Measurements from ENCODE around the gene ROMO1. TPM values are rescaled to one million over a fixed set of nuclear protein-coding genes. Genes with fewer than 3 reads are reported as not detected.
A peak's percentile ranks its signal among the peaks of the same experiment; 100 is the strongest.

The ROMO1 gene
- total and polyA plus RNA-seq, 10 of the 15 experiments (the other 5 are each of a cell fraction or from before 2014, with no cell fraction given) = 23.2 to 631 (median 352) TPM

DNA sequence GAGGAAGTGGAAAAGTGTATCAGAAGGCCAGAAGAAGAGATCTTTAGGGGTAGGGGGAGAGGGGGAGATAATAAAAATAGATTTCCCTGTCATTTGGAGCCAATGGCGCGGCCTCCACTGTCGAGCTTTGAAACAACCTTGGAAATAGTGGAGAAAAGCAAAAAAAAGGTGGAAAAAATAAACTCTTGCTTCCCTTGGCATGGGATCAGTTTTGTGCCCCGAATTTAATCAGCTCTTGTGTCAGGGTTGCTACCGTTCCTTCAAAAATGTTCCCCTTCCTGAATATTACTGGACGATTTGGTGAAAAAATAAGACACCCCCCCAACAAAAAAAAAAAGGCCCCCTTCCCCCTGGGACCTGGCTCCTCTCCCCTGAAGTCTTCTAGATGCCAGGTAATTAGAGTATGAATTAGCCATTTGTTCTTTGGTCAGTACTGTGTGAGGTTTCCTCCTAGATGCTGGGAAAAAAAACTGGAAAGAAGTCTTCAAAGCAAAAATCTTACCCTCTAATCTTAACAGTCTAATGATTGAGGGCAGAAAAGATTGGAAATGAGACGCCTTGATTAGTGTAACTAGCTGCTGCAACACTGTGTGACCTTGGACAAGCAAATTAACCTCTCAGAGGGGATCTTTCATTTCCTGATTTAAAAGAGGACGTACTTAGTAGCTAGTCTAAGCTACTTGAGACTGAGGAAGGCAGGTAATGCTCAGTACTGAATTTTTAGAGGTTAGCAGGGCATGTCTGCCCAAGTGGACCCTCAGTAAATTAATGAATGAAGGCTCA, 43.7 kb downstream of the ROMO1 start (continued):
- TF ChIP-seq, protein P1, sequence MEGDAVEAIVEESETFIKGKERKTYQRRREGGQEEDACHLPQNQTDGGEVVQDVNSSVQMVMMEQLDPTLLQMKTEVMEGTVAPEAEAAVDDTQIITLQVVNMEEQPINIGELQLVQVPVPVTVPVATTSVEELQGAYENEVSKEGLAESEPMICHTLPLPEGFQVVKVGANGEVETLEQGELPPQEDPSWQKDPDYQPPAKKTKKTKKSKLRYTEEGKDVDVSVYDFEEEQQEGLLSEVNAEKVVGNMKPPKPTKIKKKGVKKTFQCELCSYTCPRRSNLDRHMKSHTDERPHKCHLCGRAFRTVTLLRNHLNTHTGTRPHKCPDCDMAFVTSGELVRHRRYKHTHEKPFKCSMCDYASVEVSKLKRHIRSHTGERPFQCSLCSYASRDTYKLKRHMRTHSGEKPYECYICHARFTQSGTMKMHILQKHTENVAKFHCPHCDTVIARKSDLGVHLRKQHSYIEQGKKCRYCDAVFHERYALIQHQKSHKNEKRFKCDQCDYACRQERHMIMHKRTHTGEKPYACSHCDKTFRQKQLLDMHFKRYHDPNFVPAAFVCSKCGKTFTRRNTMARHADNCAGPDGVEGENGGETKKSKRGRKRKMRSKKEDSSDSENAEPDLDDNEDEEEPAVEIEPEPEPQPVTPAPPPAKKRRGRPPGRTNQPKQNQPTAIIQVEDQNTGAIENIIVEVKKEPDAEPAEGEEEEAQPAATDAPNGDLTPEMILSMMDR (IDR thresholded peaks at IDR 0.05 in 2 of 3, conservative IDR thresholded peaks at IDR 0.05 in 1 of 3; ENCODE audit: control insufficient read depth in 2 of 3, extremely low read depth in 1 of 3, insufficient read depth in 1 of 3, low read depth in 3 of 3, low read length in 3 of 3) = no peak
- TF ChIP-seq NRF1 (conservative IDR thresholded peaks at IDR 0.05; ENCODE audit: low read depth, low read length) (no peak), PAX8 (IDR thresholded peaks at IDR 0.05) (peak; percentile 95), RFX5 (IDR thresholded peaks at IDR 0.05; ENCODE audit: low read depth, low read length) (peak; percentile 52; the same call in 1 of the 2 replicates), YY1 (IDR thresholded peaks at IDR 0.05; ENCODE audit: low read depth, low read length) (no peak), ZBED1 (IDR thresholded peaks at IDR 0.05; ENCODE audit: borderline replicate concordance) (no peak; the same call in 1 of the 2 replicates), EED (IDR thresholded peaks at IDR 0.05; ENCODE audit: low read depth) (no peak), SREBF1 (IDR thresholded peaks at IDR 0.05; ENCODE audit: low read length) (no peak), TCF3 (IDR thresholded peaks at IDR 0.05; ENCODE audit: borderline replicate concordance, insufficient read depth, low read depth, low read length) (no peak), HDAC6 (IDR thresholded peaks at IDR 0.05; ENCODE audit: unreplicated experiment) (peak; percentile 2), ATF7 (IDR thresholded peaks at IDR 0.05; ENCODE audit: low read depth) (no peak), CEBPB (IDR thresholded peaks at IDR 0.05; ENCODE audit: borderline replicate concordance in 1 of 2, low read depth in 2 of 2, low read length in 2 of 2) (no peak), ZNF217 (IDR thresholded peaks at IDR 0.05) (no peak), ZNF622 (IDR thresholded peaks at IDR 0.05) (no peak), CHD1 (IDR thresholded peaks at IDR 0.05; ENCODE audit: low read depth, low read length) (peak; percentile 94), CHD4 (IDR thresholded peaks at IDR 0.05) (no peak), BMI1 (IDR thresholded peaks at IDR 0.05; ENCODE audit: borderline replicate concordance) (peak; percentile 47; the same call in 1 of the 2 replicates), RB1 (IDR thresholded peaks at IDR 0.05; ENCODE audit: borderline replicate concordance) (no peak), MYB (IDR thresholded peaks at IDR 0.05; ENCODE audit: borderline replicate concordance, low read depth, low read length) (no peak), IKZF1 (conservative IDR thresholded peaks at IDR 0.05) (no peak), SMAD1 (IDR thresholded peaks at IDR 0.05; ENCODE audit: low read depth, partially characterized antibody) (no peak), TAF1 (IDR thresholded peaks at IDR 0.05; ENCODE audit: borderline replicate concordance, low read depth, low read length) (peak; percentile 47; the same call in 1 of the 2 replicates), CHD2 (IDR thresholded peaks at IDR 0.05; ENCODE audit: borderline replicate concordance, low read depth, low read length) (no peak)
- TF ChIP-seq, protein P2, sequence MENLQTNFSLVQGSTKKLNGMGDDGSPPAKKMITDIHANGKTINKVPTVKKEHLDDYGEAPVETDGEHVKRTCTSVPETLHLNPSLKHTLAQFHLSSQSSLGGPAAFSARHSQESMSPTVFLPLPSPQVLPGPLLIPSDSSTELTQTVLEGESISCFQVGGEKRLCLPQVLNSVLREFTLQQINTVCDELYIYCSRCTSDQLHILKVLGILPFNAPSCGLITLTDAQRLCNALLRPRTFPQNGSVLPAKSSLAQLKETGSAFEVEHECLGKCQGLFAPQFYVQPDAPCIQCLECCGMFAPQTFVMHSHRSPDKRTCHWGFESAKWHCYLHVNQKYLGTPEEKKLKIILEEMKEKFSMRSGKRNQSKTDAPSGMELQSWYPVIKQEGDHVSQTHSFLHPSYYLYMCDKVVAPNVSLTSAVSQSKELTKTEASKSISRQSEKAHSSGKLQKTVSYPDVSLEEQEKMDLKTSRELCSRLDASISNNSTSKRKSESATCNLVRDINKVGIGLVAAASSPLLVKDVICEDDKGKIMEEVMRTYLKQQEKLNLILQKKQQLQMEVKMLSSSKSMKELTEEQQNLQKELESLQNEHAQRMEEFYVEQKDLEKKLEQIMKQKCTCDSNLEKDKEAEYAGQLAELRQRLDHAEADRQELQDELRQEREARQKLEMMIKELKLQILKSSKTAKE (IDR thresholded peaks at IDR 0.05; ENCODE audit: low read depth, poor library complexity, severe bottlenecking) = no peak
- TF ChIP-seq, protein P3, sequence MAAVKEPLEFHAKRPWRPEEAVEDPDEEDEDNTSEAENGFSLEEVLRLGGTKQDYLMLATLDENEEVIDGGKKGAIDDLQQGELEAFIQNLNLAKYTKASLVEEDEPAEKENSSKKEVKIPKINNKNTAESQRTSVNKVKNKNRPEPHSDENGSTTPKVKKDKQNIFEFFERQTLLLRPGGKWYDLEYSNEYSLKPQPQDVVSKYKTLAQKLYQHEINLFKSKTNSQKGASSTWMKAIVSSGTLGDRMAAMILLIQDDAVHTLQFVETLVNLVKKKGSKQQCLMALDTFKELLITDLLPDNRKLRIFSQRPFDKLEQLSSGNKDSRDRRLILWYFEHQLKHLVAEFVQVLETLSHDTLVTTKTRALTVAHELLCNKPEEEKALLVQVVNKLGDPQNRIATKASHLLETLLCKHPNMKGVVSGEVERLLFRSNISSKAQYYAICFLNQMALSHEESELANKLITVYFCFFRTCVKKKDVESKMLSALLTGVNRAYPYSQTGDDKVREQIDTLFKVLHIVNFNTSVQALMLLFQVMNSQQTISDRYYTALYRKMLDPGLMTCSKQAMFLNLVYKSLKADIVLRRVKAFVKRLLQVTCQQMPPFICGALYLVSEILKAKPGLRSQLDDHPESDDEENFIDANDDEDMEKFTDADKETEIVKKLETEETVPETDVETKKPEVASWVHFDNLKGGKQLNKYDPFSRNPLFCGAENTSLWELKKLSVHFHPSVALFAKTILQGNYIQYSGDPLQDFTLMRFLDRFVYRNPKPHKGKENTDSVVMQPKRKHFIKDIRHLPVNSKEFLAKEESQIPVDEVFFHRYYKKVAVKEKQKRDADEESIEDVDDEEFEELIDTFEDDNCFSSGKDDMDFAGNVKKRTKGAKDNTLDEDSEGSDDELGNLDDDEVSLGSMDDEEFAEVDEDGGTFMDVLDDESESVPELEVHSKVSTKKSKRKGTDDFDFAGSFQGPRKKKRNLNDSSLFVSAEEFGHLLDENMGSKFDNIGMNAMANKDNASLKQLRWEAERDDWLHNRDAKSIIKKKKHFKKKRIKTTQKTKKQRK (IDR thresholded peaks at IDR 0.05; ENCODE audit: low read depth, low read length) = no peak

All from GM12878 (cell line).